Ishikawa (cell line): ENCODE measurements around the gene RBL1.
A peak's percentile ranks its signal among the peaks of the same experiment; 100 is the strongest.

Source experiments
- CEBPB ChIP-seq: IDR thresholded peaks from 2 replicates; pipeline ENCODE4 v1.6.1; 2012
- CREB1 ChIP-seq: IDR thresholded peaks from 2 replicates; pipeline ENCODE4 v1.6.1; 2012; ENCODE audit warnings: low read depth
- EGR1 ChIP-seq: IDR thresholded peaks from 2 replicates; pipeline ENCODE4 v1.6.1; 2012
- EP300 ChIP-seq: IDR thresholded peaks from 2 replicates; pipeline ENCODE4 v1.6.1; 2012; ENCODE audit warnings: borderline replicate concordance
- FOXM1 ChIP-seq: IDR thresholded peaks from 2 replicates; pipeline ENCODE4 v1.6.1; 2012; ENCODE audit warnings: low read depth, borderline replicate concordance
- MAX ChIP-seq: IDR thresholded peaks from 2 replicates; pipeline ENCODE4 v1.6.1; 2012
- NFIC ChIP-seq: IDR thresholded peaks from 2 replicates; pipeline ENCODE4 v1.6.1; 2012
- RAD21 ChIP-seq: IDR thresholded peaks from 2 replicates; pipeline ENCODE4 v1.6.1; 2012; ENCODE audit warnings: low read depth
- REST ChIP-seq: IDR thresholded peaks from 2 replicates; pipeline ENCODE4 v1.6.1; 2012; ENCODE audit warnings: low read depth, mild to moderate bottlenecking
- TAF1 ChIP-seq: IDR thresholded peaks from 2 replicates; pipeline ENCODE4 v1.6.1; 2012; ENCODE audit warnings: low read depth, mild to moderate bottlenecking
- TCF12 ChIP-seq: IDR thresholded peaks from 2 replicates; pipeline ENCODE4 v1.6.1; 2012; ENCODE audit warnings: low read depth
- TEAD4 ChIP-seq: IDR thresholded peaks from 2 replicates; pipeline ENCODE4 v1.6.1; 2012
- USF1 ChIP-seq: IDR thresholded peaks from 2 replicates; pipeline ENCODE4 v1.6.1; 2012
- YY1 ChIP-seq: IDR thresholded peaks from 2 replicates; pipeline ENCODE4 v1.6.1; 2012; ENCODE audit warnings: low read depth
- ZBTB7A ChIP-seq: IDR thresholded peaks from 2 replicates; pipeline ENCODE4 v1.6.1; 2012; ENCODE audit warnings: low read depth

The RBL1 gene

GRCh38 chr20:37011147-37011546, 84.7 kb downstream of the RBL1 start:
- TF ChIP-seq EP300 (no peak), MAX (no peak), TEAD4 (no peak), YY1 (no peak), FOXM1 (no peak), RAD21 (no peak), CREB1 (no peak), USF1 (no peak)

GRCh38 chr20:37007898-37008649, 87.7 kb downstream of the RBL1 start:
- no peak for TF ChIP-seq USF1
- TF ChIP-seq ZBTB7A = no peak
- peak; percentile 27; the same call in 1 of the 2 replicates for TF ChIP-seq RAD21
- no peak for TF ChIP-seq FOXM1

GRCh38 chr20:36998652-36999051, 97.1 kb downstream of the RBL1 start:
- TF ChIP-seq TEAD4 (no peak), EP300 (no peak), ZBTB7A (no peak), FOXM1 (no peak)

GRCh38 chr20:36997121-36997520, 98.7 kb downstream of the RBL1 start:
- no peak for TF ChIP-seq CREB1
- no peak for TF ChIP-seq EP300
- TF ChIP-seq ZBTB7A = no peak
- no peak for TF ChIP-seq USF1
- no peak for TF ChIP-seq MAX
- TF ChIP-seq REST = no peak
- no peak for TF ChIP-seq EGR1
- TF ChIP-seq NFIC = no peak
- TF ChIP-seq CEBPB = no peak
- TF ChIP-seq TAF1 = no peak
- no peak for TF ChIP-seq RAD21
- no peak for TF ChIP-seq TEAD4
- no peak for TF ChIP-seq TCF12
- TF ChIP-seq FOXM1 = no peak
- TF ChIP-seq YY1 = no peak

- TF ChIP-seq EP300 (no peak), MAX (no peak), NFIC (no peak), CREB1 (no peak), TEAD4 (no peak), REST (no peak), USF1 (no peak)
These were observed 102.9 kb downstream of the RBL1 start for GRCh38 chr20:36992802-36993334.
